Ovary (tissue), 9 donors: ENCODE results near the gene LAMA2. TPM values are rescaled to one million over a fixed set of nuclear protein-coding genes. Genes with fewer than 3 reads are reported as not detected.

Source experiments
- DNase-seq, 5 donors: peaks; one replicate each; pipeline ENCODE4 v3.0.0-alpha.2; 2019 to 2020
- H3K27ac ChIP-seq, 2 donors: fragments of 200-600 bp; one replicate each; pipeline versions ENCODE4 v1.5.1 to v1.8.0; 2019 to 2022
- H3K27me3 ChIP-seq: fragments of 200-600 bp; one replicate; pipeline ENCODE4 v1.8.0; 2022
- H3K36me3 ChIP-seq: fragments of 200-600 bp; sonication (generic); one replicate; pipeline ENCODE4 v1.5.1; 2019
- H3K4me1 ChIP-seq: one replicate; pipeline ENCODE4 v1.8.1; 2013; ENCODE audit warnings: mild to moderate bottlenecking, moderate library complexity; ENCODE audit not compliant: insufficient read depth
- H3K4me3 ChIP-seq: fragments of 200-600 bp; sonication (generic); one replicate; pipeline ENCODE4 v1.5.1; 2017
- H3K9me3 ChIP-seq, 2 donors: fragments of 200-600 bp in 1 of 2; sonication (generic) in 1 of 2; one replicate each; pipeline versions ENCODE4 v1.5.1 to v1.8.1; 2013 to 2019; ENCODE audit warnings: mild to moderate bottlenecking in 1 of 2, moderate library complexity in 1 of 2
- CTCF ChIP-seq, 3 donors: fragments of 450-650 bp in 2 of 3; fragments of 200-600 bp in 1 of 3; IDR thresholded peaks; one replicate each; pipeline versions ENCODE4 v1.5.1 to v1.8.0; 2016 to 2022; ENCODE audit warnings: antibody characterized with exemption in 3 of 3, mild to moderate bottlenecking in 1 of 3
- EP300 ChIP-seq: sonication (generic); formaldehyde crosslinking; IDR thresholded peaks from one replicate; pipeline ENCODE4 v1.6.1; 2017; ENCODE audit warnings: antibody characterized with exemption
- POLR2A ChIP-seq: fragments of 450-650 bp; IDR thresholded peaks from one replicate; pipeline ENCODE4 v1.6.1; 2017; ENCODE audit warnings: antibody characterized with exemption, mild to moderate bottlenecking, moderate library complexity
- WGBS, 3 donors: extraction: QIAGEN DNeasy Blood & Tissue Kit in 1 of 3; methylation state at CpG; one replicate each; pipeline versions ENCODE4 v1.1.5 to v1.1.7; 2013 to 2017; 5-methylcytosine and 5-hydroxymethylcytosine counted together
- intact Hi-C, 4 donors: fragments of 100-400 bp; cut with DNase I; formaldehyde crosslinking; loops; one replicate each; pipeline versions ENCODE4 v1.11.0 to v1.15.1; 2022 to 2023
- polyA plus RNA-seq, 2 donors: library from polyadenylated mRNA; stranded (reverse); fragments of 200-250 nt in 1 of 2; fragments of 350-450 nt in 1 of 2; fragmentation: Illumina TruSeq in 1 of 2; extraction: RNeasy Lipid Tissue Mini Kit (QIAGEN cat#74804) in 1 of 2; gene quantifications; one replicate each; pipeline ENCODE4 v1.2.3, GENCODE V29; 2013 to 2014
- total RNA-seq, 7 donors: library from RNA; depleted of rRNA in 2 of 7; stranded (reverse); fragments of >200 nt in 2 of 7; fragmentation: NEBNext Ultra II Directional in 3 of 7; extraction: Animal tissue kit (Norgen Biotek cat#: 25700) in 3 of 7; gene quantifications; one replicate each; pipeline versions ENCODE4 v1.1.0 to v1.2.4, GENCODE V29; 2016 to 2023
- donor health status: DM: no; HTN: no; CAD: no; lungs with moderate emphysema.
- donor health status: DM: no; HTN: no; CAD: no.
- donor health status: Bipolar disorder and iron deficiency.
- donor health status: DM: yes; HTN: yes; CAD: no.
- donor health status: DM: no; HTN: no; CAD: no.
- donor health status: DM: yes; HTN: yes; CAD: no.

Gene LAMA2
- total and polyA plus RNA-seq, 9 donors, result 42.5 to 226 (median 121) TPM

GRCh38 chr6:129390900-129391299 lies 508.0 kb downstream of the LAMA2 start:
- Histone ChIP-seq H3K27me3 (no peaks in the 10 kb centered on the region), H3K36me3 (no peaks in the 10 kb centered on the region), H3K4me1 (no peaks in the 10 kb centered on the region), H3K4me3 (no peak overlapping the region), H3K27ac (no peak overlapping the region), H3K9me3 (no peaks in the 10 kb centered on the region)
- WGBS, 3 donors, result 72 to 81% (median 74%) methylated on average over 2 of the region's 2 CpGs
- no peak for DNase-seq
- intact Hi-C loops, result no loop called here
- TF ChIP-seq CTCF (IDR thresholded peaks at IDR 0.05) (no peak), POLR2A (no peak), EP300 (no peak)

- H3K4me1 ChIP-seq, result no peaks in the 10 kb centered on the region
- no peak overlapping the region for H3K27ac ChIP-seq
- intact Hi-C loops, result no loop called here
- H3K4me3 ChIP-seq, result no peak overlapping the region
- no peak for TF ChIP-seq CTCF (IDR thresholded peaks at IDR 0.05)
- TF ChIP-seq POLR2A, result no peak
- no peak for TF ChIP-seq EP300
- DNase-seq, result no peak
- H3K9me3 ChIP-seq, result no peaks in the 10 kb centered on the region
- WGBS, 3 donors, result 94 to 96% (median 95%) methylated on average over 2 of the region's 2 CpGs
- no peaks in the 10 kb centered on the region for H3K36me3 ChIP-seq
- no peaks in the 10 kb centered on the region for H3K27me3 ChIP-seq
Observed at GRCh38 chr6:129393654-129394053, 510.7 kb downstream of the LAMA2 start.

- 92 to 95% (median 94%) methylated on average over 4 of the region's 4 CpGs for WGBS, 3 donors
- Histone ChIP-seq H3K27ac (no peak overlapping the region), H3K27me3 (no peaks in the 10 kb centered on the region), H3K4me3 (no peak overlapping the region), H3K9me3 (no peaks in the 10 kb centered on the region), H3K36me3 (no peaks in the 10 kb centered on the region), H3K4me1 (no peaks in the 10 kb centered on the region)
- TF ChIP-seq EP300 (no peak), POLR2A (no peak), CTCF (IDR thresholded peaks at IDR 0.05) (no peak)
- intact Hi-C loops, result no loop called here
- DNase-seq, result no peak
Observed at GRCh38 chr6:129398764-129399163, 515.8 kb downstream of the LAMA2 start.

GRCh38 chr6:129402244-129402643 lies 519.3 kb downstream of the LAMA2 start:
- Histone ChIP-seq H3K36me3 (no peaks in the 10 kb centered on the region), H3K27ac (no peak overlapping the region), H3K9me3 (no peaks in the 10 kb centered on the region), H3K4me3 (no peak overlapping the region), H3K4me1 (no peaks in the 10 kb centered on the region), H3K27me3 (no peaks in the 10 kb centered on the region)
- TF ChIP-seq POLR2A (no peak), EP300 (no peak), CTCF (IDR thresholded peaks at IDR 0.05) (no peak)
- no peak for DNase-seq
- WGBS, 3 donors, result 18 to 43% (median 30%) methylated on average over 1 of the region's 1 CpG
- intact Hi-C loops, result no loop called here

- 94 to 100% (median 97%) methylated on average over 1 of the region's 1 CpG for WGBS, 3 donors
Observed at GRCh38 chr6:129411092-129411491, 528.2 kb downstream of the LAMA2 start.

More at GRCh38 chr6:129411092-129411491, 528.2 kb downstream of the LAMA2 start:
- no peak for DNase-seq
- Histone ChIP-seq H3K27ac (no peak overlapping the region), H3K4me1 (no peaks in the 10 kb centered on the region), H3K4me3 (no peak overlapping the region), H3K9me3 (no peaks in the 10 kb centered on the region), H3K36me3 (no peaks in the 10 kb centered on the region), H3K27me3 (no peaks in the 10 kb centered on the region)
- intact Hi-C loops, result no loop called here
- TF ChIP-seq EP300 (no peak), CTCF (IDR thresholded peaks at IDR 0.05) (no peak), POLR2A (no peak)
